H7 (cell line): ENCODE results near the gene PTPRN2. TPM values are rescaled to one million over a fixed set of nuclear protein-coding genes. Genes with fewer than 3 reads are reported as not detected.

ENCODE experiments used
- DNase-seq: peaks from one replicate; pipeline ENCODE4 v3.0.0; 2012
- H3K27me3 ChIP-seq: 2 replicates; pipeline ENCODE4 v1.6.0; 2011; ENCODE audit warnings: mild to moderate bottlenecking, low read length; ENCODE audit not compliant: control insufficient read depth, insufficient read depth
- H3K36me3 ChIP-seq: replicated peaks from 2 replicates; pipeline ENCODE4 v1.5.1; 2011; ENCODE audit warnings: low read length; ENCODE audit not compliant: control insufficient read depth, insufficient read depth
- H3K4me3 ChIP-seq: 2 replicates; pipeline ENCODE4 v1.5.1; 2011; ENCODE audit warnings: low read depth, mild to moderate bottlenecking, control low read depth, low read length, moderate library complexity; ENCODE audit not compliant: insufficient read depth
- total RNA-seq: library from RNA; depleted of rRNA; stranded (reverse); fragments of >200 nt; shearing (Covaris generic); gene quantifications from 2 replicates; pipeline ENCODE4 v1.2.3, GENCODE V29; 2014

PTPRN2 gene
- total RNA-seq, 1 experiment from 2014 or later = 0.80 TPM

GRCh38 chr7:157975401-157976372 lies 611.9 kb downstream of the PTPRN2 start:
- Histone ChIP-seq H3K36me3 (no peaks in the 10 kb centered on the region), H3K27me3 (no peaks in the 10 kb centered on the region), H3K4me3 (no peak overlapping the region)
- DNase-seq = no peak

- H3K36me3 ChIP-seq = no peaks in the 10 kb centered on the region
- no peaks in the 10 kb centered on the region for H3K27me3 ChIP-seq
- no peak for DNase-seq
- no peak overlapping the region for H3K4me3 ChIP-seq
Measured at GRCh38 chr7:157974678-157975230, 612.9 kb downstream of the PTPRN2 start.

- H3K27me3 ChIP-seq = no peaks in the 10 kb centered on the region
- no peak for DNase-seq
- no peaks in the 10 kb centered on the region for H3K36me3 ChIP-seq
- no peak overlapping the region for H3K4me3 ChIP-seq
Measured at GRCh38 chr7:157973971-157974677, 613.5 kb downstream of the PTPRN2 start.

GRCh38 chr7:157972914-157973313 lies 614.7 kb downstream of the PTPRN2 start:
- no peak overlapping the region for H3K4me3 ChIP-seq
- H3K27me3 ChIP-seq = no peaks in the 10 kb centered on the region
- no peak for DNase-seq
- H3K36me3 ChIP-seq = no peaks in the 10 kb centered on the region

GRCh38 chr7:157971501-157971900 lies 616.1 kb downstream of the PTPRN2 start:
- Histone ChIP-seq H3K36me3 (no peaks in the 10 kb centered on the region), H3K4me3 (no peak overlapping the region), H3K27me3 (no peaks in the 10 kb centered on the region)
- no peak for DNase-seq

- no peak overlapping the region for H3K4me3 ChIP-seq
- no peaks in the 10 kb centered on the region for H3K36me3 ChIP-seq
- no peaks in the 10 kb centered on the region for H3K27me3 ChIP-seq
- no peak for DNase-seq
Measured at GRCh38 chr7:157970744-157971143, 616.9 kb downstream of the PTPRN2 start.

GRCh38 chr7:157969995-157970394 lies 617.6 kb downstream of the PTPRN2 start:
- no peak for DNase-seq
- Histone ChIP-seq H3K36me3 (no peaks in the 10 kb centered on the region), H3K27me3 (no peaks in the 10 kb centered on the region), H3K4me3 (no peak overlapping the region)

GRCh38 chr7:157966490-157966889 lies 621.1 kb downstream of the PTPRN2 start:
- Histone ChIP-seq H3K36me3 (no peaks in the 10 kb centered on the region), H3K4me3 (no peak overlapping the region), H3K27me3 (no peaks in the 10 kb centered on the region)
- no peak for DNase-seq

GRCh38 chr7:157964521-157964920 lies 623.1 kb downstream of the PTPRN2 start:
- Histone ChIP-seq H3K36me3 (no peaks in the 10 kb centered on the region), H3K4me3 (no peak overlapping the region), H3K27me3 (no peaks in the 10 kb centered on the region)
- DNase-seq = no peak

GRCh38 chr7:157964016-157964415 lies 623.6 kb downstream of the PTPRN2 start:
- Histone ChIP-seq H3K27me3 (no peaks in the 10 kb centered on the region), H3K36me3 (no peaks in the 10 kb centered on the region), H3K4me3 (no peak overlapping the region)
- no peak for DNase-seq

- H3K36me3 ChIP-seq = no peaks in the 10 kb centered on the region
- no peaks in the 10 kb centered on the region for H3K27me3 ChIP-seq
- no peak overlapping the region for H3K4me3 ChIP-seq
- DNase-seq = no peak
Measured at GRCh38 chr7:157963526-157963925, 624.1 kb downstream of the PTPRN2 start.

- no peaks in the 10 kb centered on the region for H3K27me3 ChIP-seq
- no peak overlapping the region for H3K4me3 ChIP-seq
- no peak for DNase-seq
- H3K36me3 ChIP-seq = no peaks in the 10 kb centered on the region
Measured at GRCh38 chr7:157962458-157963306, 624.9 kb downstream of the PTPRN2 start.

- no peaks in the 10 kb centered on the region for H3K36me3 ChIP-seq
- peak; percentile 67 for DNase-seq
- no peak overlapping the region for H3K4me3 ChIP-seq
- H3K27me3 ChIP-seq = no peaks in the 10 kb centered on the region
Measured at GRCh38 chr7:157961731-157962457, 625.7 kb downstream of the PTPRN2 start.
